ENCODE results near the gene TRAF1. TPM values are rescaled to one million over a fixed set of nuclear protein-coding genes. Genes with fewer than 3 reads are reported as not detected.
A peak's percentile ranks its signal among the peaks of the same experiment; 100 is the strongest.

Gene TRAF1
- polyA plus RNA-seq, 1 donor from 2014 or later: 0.89 TPM

GRCh38 chr9:120878188-120879130, 48.1 kb downstream of the TRAF1 start:
- Histone ChIP-seq H3K36me3 (ENCODE audit: insufficient read depth, low read length) (no peaks in the 10 kb centered on the region), H3K79me2 (replicated peaks; ENCODE audit: insufficient read depth, low read length) (no peaks in the 10 kb centered on the region), H3K27ac (ENCODE audit: low read length) (no peak overlapping the region), H3F3A (ENCODE audit: insufficient read depth, low read length, poor library complexity, severe bottlenecking) (no peaks in the 10 kb centered on the region), H3K4me3 (ENCODE audit: low read length) (no peak overlapping the region), H2AFZ (ENCODE audit: low read depth, low read length) (no peak overlapping the region), H3K27me3 (ENCODE audit: insufficient read depth, low read depth, low read length) (peaks cover 10% of the 10 kb centered on the region), H3K4me2 (ENCODE audit: low read length) (no peak overlapping the region), H3K9me2 (ENCODE audit: insufficient read depth, low read length) (no peaks in the 10 kb centered on the region), H3K9ac (ENCODE audit: low read length) (no peak overlapping the region), H3K9me3 (ENCODE audit: low read length) (no peaks in the 10 kb centered on the region), H4K20me1 (ENCODE audit: insufficient read depth) (no peaks in the 10 kb centered on the region)
- TF ChIP-seq REST (IDR thresholded peaks at IDR 0.05; ENCODE audit: borderline replicate concordance) (no peak), RAD21 (conservative IDR thresholded peaks at IDR 0.05) (no peak), SMC3 (conservative IDR thresholded peaks at IDR 0.05; ENCODE audit: poor library complexity) (no peak), EP300 (conservative IDR thresholded peaks at IDR 0.05; ENCODE audit: poor library complexity, severe bottlenecking) (no peak), EZH2 (IDR thresholded peaks at IDR 0.05; ENCODE audit: borderline replicate concordance, insufficient read depth, low read length, poor library complexity, severe bottlenecking) (no peak), MXI1 (conservative IDR thresholded peaks at IDR 0.05; ENCODE audit: poor library complexity, severe bottlenecking) (no peak), TAF1 (IDR thresholded peaks at IDR 0.05; ENCODE audit: low read depth) (no peak), POLR2AphosphoS5 (IDR thresholded peaks at IDR 0.05) (no peak), CTCF (IDR thresholded peaks at IDR 0.05; ENCODE audit: poor library complexity, severe bottlenecking) (no peak)

- Histone ChIP-seq H3K4me2 (ENCODE audit: low read length) (peak overlapping the region; percentile 10), H3K9ac (ENCODE audit: low read length) (peak overlapping the region; percentile 24), H3F3A (ENCODE audit: insufficient read depth, low read length, poor library complexity, severe bottlenecking) (peaks cover 4% of the 10 kb centered on the region), H3K79me2 (replicated peaks; ENCODE audit: insufficient read depth, low read length) (no peaks in the 10 kb centered on the region), H3K27ac (ENCODE audit: low read length) (no peak overlapping the region), H2AFZ (ENCODE audit: low read depth, low read length) (peak overlapping the region; percentile 3), H3K27me3 (ENCODE audit: insufficient read depth, low read depth, low read length) (peaks cover 10% of the 10 kb centered on the region), H4K20me1 (ENCODE audit: insufficient read depth) (no peaks in the 10 kb centered on the region), H3K4me3 (ENCODE audit: low read length) (peak overlapping the region; percentile 66), H3K36me3 (ENCODE audit: insufficient read depth, low read length) (no peaks in the 10 kb centered on the region), H3K9me3 (ENCODE audit: low read length) (no peaks in the 10 kb centered on the region), H3K9me2 (ENCODE audit: insufficient read depth, low read length) (no peaks in the 10 kb centered on the region)
- TF ChIP-seq CTCF (IDR thresholded peaks at IDR 0.05; ENCODE audit: poor library complexity, severe bottlenecking) (peak; percentile 9), RAD21 (conservative IDR thresholded peaks at IDR 0.05) (peak; percentile 48), SMC3 (conservative IDR thresholded peaks at IDR 0.05; ENCODE audit: poor library complexity) (peak; percentile 37), POLR2AphosphoS5 (IDR thresholded peaks at IDR 0.05) (no peak), EP300 (conservative IDR thresholded peaks at IDR 0.05; ENCODE audit: poor library complexity, severe bottlenecking) (no peak)
Measured at GRCh38 chr9:120877276-120878034, 49.1 kb downstream of the TRAF1 start.

Measured in neural cell (in vitro differentiated cells).